IMR-90 (cell line): ENCODE data around the gene VPS13A.

ENCODE experiments used
- CEBPB ChIP-seq: IDR thresholded peaks from 2 replicates; pipeline ENCODE4 v1.6.1; 2012; ENCODE audit warnings: low read depth, low read length, improper control_type of control experiment
- TF ChIP-seq, protein P1 (sequence below): conservative IDR thresholded peaks from 2 replicates; pipeline ENCODE4 v1.5.1; 2012; ENCODE audit warnings: mild to moderate bottlenecking, low read depth, low read length, improper control_type of control experiment

DNA sequence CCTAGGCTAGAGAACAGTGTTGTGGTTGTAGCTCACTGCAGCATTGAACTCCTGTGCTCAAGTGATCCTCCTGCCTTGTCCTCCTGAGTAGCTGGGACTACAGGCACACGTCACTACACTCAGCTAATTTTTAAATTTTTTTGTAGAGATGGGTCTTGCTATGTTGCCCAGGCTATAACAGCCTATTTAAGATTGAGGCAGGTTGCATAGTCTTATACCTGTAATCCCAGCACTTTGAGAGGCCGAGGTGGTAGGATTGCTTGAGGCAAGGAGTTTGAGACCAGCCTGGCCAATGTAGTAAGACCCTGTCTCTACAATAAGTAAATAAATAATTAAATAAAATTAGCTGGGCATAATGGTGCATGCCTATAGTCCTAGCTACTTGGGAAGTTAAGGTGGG lies 79.9 kb downstream of the VPS13A start:
- TF ChIP-seq, protein P1, sequence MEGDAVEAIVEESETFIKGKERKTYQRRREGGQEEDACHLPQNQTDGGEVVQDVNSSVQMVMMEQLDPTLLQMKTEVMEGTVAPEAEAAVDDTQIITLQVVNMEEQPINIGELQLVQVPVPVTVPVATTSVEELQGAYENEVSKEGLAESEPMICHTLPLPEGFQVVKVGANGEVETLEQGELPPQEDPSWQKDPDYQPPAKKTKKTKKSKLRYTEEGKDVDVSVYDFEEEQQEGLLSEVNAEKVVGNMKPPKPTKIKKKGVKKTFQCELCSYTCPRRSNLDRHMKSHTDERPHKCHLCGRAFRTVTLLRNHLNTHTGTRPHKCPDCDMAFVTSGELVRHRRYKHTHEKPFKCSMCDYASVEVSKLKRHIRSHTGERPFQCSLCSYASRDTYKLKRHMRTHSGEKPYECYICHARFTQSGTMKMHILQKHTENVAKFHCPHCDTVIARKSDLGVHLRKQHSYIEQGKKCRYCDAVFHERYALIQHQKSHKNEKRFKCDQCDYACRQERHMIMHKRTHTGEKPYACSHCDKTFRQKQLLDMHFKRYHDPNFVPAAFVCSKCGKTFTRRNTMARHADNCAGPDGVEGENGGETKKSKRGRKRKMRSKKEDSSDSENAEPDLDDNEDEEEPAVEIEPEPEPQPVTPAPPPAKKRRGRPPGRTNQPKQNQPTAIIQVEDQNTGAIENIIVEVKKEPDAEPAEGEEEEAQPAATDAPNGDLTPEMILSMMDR: no peak
- no peak for TF ChIP-seq CEBPB
